HG03439 (cell line): ENCODE results near the gene WFDC1.

ENCODE experiments used
- ATAC-seq: cut with Tn5 transposase; IDR thresholded peaks from one replicate; pipeline ENCODE4 v1.9.1; 2021; ENCODE audit warnings: mild to moderate bottlenecking, moderate library complexity; ENCODE audit not compliant: unreplicated experiment

Gene WFDC1, protein sequence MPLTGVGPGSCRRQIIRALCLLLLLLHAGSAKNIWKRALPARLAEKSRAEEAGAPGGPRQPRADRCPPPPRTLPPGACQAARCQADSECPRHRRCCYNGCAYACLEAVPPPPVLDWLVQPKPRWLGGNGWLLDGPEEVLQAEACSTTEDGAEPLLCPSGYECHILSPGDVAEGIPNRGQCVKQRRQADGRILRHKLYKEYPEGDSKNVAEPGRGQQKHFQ

DNA sequence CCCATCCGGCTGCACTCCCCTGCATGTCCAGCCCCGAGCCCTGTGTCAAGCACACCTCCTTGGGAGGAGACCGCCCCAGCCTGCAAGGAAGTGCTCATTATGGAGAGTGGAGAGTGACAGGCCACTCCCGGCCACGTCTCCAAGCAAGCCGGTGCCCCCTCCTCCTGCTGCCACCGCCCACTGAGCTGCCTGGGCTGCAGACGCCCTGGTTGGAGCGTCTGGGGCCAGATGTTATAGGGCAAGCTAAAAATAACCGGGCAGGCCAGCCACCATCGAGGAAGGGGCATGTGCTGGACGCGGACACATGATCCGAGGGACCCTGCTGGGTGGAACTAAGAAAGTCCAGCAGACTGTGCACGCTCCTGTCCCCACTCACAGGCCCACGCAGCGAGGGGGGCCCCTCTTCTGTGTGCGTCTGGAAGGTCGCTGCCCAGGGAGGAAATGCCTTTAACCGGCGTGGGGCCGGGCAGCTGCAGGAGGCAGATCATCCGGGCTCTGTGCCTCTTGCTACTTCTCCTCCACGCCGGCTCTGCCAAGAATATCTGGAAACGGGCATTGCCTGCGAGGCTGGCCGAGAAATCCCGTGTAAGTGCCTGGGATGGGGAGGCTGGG, at the start of gene WFDC1:
WFDC1 (plus strand) TSS at position 348 of the 612 bp plus-strand sequence; CDS start at position 442, 94 bp downstream.
- no peak for ATAC-seq

DNA sequence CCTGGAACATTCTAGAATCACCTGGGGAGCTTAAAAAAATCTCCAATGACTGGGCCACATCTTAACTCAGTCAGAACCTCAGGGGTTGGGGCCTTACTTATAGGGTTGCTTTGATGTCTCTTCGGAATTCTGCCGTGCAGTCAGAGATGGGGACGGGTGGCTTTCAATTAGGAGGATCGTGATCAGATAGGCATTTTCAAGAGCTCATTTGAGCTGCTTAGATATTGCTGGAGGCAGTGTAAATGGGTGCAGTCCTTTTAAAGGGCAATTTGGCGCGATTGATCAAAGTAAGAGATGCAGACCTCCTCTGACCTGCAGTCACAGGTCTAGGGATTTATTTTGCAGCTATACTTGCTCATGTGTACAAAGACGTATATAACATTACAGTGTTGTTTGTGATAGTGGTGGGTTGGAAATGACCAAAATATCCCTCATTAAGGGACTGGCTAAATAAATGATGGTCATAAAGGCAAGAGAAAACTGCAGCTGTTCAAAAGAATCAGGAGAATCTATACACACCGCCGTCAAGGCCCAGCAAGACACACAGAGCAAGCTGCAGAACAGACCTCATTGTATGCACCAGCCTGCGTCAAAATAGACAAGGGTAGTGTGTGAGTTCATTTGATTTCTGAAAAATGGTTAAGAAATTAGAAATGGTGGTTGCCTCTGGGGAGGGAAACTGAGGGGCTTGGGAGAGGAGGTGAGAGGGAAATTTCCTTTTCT, 48.6 kb upstream of the WFDC1 start:
- ATAC-seq: no peak

DNA sequence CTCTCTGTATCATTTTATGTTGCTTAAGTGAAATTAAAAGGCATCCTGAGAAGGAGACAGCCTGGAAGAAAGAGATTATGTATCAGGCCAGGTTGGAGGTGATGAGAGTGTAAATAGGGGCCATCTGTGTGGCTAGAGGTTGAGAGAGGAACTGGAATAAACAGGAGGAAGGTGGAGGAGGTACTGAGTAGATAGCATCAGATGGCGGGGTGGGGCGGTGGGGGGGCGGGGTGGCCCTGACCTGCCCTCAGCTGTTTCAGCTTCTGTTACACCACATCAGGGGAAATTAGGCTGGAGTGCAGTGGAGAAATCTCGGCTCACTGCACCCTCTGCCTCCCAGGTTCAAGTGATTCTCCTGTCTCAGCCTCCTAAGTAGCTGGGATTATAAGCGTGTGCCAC, 48.0 kb upstream of the WFDC1 start:
- ATAC-seq: no peak

DNA sequence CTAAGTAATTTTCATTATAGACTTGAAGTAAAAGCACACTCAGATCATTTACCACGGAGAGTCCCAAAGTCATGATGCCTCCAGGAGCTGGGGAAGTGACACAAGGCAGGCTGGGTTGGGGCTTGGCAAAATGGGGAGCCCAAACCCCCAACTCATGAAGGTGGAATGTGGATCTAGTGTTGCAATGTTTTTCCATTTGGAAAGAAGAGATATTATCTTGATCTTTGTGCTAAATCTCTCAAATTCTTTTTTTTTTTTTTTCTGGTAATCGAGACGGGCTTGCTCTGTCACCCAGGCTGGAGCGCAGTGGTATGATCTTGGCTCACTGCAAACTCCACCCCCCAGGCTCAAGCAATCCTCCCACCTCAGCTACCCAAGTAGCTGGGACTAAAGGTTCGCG, 47.3 kb upstream of the WFDC1 start:
- no peak for ATAC-seq

DNA sequence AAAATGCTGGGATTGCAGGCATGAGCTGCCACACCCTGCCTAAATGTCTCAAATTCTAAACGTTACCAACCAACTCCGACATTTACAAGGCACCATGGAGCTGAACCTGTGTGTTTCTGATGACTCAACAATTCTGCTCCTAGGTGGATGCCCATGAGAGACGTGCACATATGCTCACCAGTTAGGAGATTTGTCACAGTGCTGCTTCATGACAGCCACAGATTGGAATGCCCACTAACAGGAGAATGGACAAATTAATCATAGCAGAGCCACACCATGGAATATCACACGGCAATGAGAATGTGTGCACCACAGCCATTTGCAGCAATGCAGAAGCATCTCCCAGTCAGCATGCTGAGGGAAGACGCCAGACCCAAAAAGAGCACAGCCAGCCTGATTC, 46.8 kb upstream of the WFDC1 start:
- ATAC-seq: no peak

DNA sequence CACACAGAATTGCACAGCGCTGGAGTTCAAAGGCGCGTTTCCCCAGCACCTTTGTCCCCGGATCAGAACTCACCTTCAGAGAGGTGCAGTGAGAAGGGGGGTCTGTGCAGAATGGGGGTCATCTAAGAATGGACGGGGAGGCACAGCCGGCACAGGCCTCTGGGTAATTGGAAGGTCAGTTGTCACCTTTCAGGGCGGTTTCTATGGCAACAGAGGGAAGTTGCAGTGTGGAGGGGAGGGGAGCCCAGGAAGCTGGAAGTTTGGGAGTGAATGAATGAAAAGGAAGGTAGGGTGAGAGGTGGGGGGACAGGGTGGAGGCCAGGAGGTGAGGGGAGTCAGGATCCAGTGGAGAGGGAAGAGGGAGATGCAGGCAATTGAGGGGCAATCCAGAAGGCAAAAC, 42.5 kb upstream of the WFDC1 start:
- no peak for ATAC-seq

DNA sequence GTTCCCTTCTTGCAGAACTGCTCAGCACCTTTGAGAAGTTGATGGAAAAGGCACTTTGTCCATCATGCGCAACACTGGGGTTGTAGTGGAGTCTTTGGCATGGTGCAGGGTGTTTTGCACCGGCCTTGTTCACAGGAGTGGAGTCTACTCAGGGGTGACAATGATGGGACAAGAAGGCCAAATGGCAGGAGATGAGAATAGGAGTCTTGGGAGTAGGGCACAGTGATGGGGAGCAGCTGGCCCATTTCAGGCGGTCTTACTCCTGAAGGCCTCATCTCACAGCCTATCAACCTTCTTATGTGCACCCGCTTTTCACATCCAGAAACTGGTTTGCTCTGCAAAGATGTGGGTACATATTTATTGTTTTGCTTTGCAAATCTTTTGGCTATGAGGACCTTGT, 41.5 kb upstream of the WFDC1 start:
- no peak for ATAC-seq

DNA sequence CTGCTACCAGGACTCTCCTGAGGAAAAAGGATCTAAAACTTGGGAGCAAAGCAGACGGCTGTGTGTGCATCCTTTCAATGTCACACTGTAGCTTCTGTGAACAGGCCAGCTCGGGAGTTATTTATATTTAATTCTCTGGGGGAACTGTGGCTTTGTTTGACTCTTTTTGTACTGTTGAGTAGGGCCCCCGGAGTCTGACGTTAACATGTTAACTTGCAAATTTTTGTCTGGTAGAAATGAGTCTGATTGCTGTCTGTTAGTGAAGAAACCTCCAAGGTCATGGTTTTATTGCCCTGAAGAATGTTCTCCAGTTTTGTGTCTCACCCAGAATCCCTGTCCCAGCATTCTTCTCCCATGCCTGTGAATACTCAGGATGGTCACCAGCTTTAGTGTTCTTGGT, 40.6 kb upstream of the WFDC1 start:
- ATAC-seq: no peak

DNA sequence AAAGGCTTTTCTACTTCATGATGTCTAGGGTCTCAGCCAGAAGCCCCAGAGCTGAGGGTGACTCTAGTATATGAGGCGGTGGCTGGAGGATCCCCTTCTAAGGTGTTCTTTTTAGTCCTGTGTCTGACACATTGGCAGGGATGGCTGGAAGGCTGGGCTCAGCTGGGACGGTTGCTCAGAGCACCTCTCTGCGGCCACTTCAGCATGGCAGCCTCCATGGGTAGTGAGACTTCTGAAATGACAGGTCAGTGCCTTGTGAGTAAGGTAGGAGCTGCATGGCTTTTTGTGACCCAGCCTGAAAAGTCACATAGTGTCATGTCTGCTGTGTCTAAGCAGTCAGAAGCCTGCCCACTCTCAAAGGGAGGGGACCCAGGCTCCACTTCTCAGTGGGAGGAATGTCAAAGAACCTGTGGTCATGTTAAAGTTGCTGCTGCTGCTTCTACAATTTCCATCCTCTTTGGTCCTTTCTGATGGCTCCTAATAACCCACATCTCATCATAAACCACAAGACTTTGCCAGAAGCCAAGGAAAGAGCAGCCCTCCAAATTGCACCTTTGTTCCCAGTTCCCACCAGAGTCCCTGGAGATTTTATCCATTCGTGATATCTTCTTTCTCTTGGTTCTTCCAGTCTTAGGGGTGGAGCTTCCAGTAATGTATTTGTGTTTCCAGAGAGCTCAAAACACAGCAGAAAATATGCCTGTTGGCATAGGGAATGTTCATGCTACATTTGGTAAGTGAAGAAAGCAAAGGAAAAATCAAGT, 39.4 kb upstream of the WFDC1 start:
- no peak for ATAC-seq

DNA sequence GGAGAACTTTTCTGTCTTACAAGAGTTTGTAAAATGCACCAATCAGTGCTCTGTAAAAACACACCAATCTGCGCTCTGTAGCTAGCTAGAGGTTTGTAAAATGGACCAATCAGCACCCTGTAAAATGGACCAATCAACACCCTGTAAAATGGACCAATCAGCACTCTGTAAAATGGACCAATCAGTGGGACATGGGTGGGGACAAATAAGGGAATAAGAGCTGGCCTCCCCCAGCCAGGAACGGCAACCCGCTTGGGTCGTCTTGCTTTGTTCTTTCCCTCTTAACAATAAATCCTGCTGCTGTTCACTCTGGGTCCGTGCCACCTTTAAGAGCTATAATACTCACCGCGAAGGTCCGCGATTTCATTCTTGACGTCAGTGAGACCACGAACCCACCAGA, 36.4 kb upstream of the WFDC1 start:
- no peak for ATAC-seq

DNA sequence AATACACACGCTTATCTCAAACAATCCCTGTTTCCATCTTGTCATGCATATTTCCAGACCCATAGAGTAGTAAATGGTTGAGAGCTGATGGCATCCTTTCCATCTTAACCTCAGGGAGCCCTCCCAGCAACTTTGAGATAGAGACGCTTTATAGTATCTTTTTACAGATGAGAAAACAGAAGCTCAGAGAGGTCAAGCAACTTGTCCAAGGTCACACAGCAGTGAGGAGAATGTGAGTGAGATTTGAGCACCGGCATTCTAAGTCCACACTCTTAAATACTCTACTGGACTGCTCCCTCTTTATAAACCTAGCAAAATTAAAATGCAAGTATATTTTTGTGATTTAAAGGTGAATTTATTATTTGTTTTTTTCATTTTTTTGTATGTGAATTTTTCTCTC, 35.0 kb upstream of the WFDC1 start:
- no peak for ATAC-seq

DNA sequence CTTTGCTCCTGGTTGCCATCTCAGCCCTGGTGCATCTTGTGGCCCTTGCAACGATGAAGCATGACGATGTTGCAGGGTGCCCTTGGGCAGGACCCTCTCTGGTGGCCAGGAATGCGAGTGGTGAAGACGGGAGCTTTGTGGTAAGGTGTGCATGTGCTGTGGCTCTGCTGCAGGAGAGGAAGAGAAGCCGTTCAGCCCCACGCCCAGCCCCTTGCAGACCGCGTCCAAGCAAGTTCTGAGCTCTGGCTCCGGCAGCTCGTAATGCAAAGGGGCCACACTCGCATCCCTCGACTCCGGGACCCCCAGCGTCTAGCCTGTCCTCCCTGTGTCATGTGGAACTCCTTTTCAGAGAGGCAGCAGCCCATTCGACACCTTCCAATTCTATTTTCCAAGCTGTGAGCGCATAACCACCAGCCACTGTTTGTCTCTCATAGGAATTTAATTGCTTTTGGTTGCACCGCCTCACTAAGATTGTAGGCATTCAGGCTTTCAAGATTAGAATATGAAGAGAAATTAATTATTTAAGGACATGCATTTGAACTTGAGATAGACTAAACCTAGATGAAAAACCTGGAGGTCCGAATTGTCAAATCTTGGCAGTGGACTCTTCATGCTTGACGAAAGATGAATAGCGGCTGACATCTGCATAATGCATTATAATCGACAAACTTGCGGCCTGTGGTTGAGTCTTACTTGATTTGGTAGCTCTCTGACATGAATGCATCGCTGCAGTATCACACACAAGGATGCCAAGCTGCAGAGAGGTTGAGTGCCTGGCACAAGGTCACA, 33.7 kb upstream of the WFDC1 start:
- ATAC-seq: no peak

DNA sequence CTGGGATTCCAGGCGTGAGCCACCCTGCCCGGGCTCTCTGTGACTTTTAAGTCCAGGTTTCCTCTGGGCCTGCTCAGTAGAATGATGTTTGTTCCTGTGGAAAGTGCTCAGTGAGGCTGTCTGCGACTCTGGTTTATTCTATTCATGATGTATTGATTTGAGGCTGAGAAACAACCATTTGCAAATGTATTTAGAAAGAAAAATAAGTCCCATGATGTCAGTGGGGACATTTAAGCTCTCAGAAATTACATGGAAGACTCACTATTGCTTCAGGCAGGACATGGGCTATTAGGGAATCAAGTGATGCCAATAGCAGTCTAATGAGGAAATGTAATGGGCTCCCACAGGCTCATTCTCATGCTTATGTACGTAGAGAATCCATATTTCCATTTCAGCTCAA, 32.6 kb upstream of the WFDC1 start:
- no peak for ATAC-seq

DNA sequence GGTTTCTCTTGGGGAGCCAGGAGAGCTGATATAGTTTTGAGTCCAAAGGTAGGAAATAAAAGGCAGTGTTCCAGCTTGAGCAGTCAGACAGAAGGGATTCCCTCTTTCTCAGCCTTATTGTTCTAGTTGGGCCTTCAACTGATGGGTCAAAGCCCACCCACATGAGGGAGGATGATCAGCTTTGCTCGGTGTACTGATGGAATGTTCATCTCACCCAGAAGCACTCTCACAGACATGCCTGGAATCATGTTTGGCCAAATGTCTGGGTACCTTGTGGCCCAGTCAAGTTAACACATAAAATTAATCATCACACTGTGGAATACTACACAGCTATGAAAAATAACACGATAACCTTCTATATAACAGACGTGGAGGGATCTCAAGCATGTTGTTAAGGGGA, 31.7 kb upstream of the WFDC1 start:
- ATAC-seq: no peak

DNA sequence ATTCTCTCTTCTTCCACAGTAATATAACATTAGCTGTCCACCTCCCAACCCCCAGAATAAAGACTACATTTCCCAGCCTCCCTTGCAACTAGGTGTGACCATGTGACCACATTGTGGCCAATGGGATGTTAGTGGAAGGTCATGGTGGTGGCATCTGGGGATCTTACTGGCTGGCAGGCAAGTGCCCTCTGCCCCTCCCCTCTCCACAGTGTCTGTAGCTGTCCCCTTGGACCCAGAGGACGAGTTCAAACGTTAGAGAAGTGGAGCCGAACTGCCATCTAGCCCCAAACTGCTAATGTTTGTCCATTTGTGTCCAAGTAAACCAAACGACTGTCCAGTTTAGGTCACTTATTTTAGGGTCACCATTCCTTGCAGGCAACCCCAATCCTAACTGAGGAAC, 28.2 kb upstream of the WFDC1 start:
- ATAC-seq: no peak

DNA sequence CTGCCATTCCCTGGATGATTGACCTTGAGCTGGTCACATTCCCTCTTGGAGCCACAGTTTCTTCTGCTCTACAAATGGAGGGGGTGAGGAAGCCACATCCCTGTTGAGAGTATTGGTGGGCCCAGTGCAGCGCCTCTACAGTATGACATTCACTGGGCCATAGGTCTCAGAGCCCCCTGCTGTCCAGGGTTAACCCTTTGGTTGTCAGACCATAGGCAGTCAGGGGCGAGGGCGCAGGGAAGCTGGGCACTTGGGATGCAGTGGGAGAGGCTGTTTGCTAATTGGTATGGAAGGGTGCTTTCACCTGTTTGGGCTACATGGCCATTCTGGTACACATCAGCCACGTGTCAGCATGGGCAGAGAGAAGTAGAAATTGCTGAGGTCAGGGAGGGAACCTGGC, 27.3 kb upstream of the WFDC1 start:
- ATAC-seq: no peak

DNA sequence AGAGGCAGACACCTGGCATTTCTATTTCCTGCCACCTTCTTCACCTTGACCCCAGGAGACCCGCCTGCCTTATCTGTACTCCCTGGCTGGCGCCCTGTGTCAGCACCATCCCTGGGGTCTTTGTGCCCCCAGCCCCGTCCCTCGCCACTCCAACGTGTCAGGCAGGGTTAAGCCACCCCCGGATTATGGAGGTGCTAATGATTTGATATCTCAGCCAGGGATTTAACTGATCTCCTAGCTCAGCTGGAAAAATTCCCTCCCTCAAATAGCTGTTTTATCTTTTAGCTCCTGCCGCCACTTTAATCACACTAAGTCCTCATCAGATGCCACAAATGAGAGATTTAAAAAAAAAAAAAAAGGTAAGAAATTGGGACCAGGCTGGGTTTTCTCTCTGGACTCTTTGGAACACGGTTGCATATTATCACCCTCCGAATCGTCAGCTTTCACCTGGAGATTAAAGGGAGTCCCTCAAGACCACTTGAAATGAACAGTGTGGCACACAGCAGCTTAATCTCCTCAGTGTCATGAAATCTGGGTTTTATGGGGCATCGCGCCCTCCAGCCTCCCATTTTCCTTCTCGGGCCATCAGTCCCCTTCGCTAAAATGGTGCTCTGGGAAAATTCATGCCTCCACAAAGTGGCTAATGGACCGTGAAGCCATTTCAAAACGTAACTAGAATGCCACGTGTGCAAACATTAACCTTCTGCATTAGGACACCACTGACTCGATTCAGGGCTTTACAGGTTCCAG, 26.2 kb upstream of the WFDC1 start:
- ATAC-seq: no peak

DNA sequence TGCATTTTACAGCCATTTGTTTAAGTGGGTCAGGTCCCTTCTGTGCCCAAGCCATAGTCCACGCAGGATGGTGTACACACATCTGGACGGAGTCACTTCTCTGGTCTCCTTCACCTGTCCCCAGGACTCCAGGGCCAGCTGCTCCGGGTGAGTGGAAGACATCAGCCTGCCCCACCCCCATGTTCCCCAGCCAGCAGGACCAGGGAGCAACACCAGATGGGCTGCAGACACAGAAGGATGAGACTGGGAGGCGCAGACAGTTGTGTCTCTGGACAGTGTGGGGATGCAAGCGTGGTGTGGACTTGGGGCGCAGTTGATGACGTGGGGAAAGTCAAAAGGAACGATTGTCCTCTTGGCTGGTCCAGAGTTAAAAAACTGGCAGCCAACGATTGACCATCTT, 24.6 kb upstream of the WFDC1 start:
- ATAC-seq: no peak

DNA sequence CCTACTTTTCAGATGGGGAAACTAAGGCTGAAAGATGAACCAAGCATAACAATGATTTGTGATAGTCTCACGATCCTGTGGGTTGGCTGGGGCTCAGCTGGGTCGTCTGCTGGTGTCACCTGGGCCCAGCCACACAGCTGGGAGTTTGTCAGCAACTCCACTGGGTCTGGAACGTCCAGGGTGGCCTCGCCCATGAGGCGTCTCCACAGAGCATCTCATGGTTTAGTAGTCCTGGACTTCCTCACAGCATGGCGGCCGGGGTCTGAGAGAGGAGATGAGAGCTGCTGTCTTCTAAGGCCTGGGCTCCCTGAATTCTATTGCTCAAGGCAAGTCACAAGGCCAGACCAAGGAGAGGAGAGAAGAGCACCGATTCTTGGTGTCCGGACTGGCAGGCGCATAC, 24.1 kb upstream of the WFDC1 start:
- no peak for ATAC-seq

DNA sequence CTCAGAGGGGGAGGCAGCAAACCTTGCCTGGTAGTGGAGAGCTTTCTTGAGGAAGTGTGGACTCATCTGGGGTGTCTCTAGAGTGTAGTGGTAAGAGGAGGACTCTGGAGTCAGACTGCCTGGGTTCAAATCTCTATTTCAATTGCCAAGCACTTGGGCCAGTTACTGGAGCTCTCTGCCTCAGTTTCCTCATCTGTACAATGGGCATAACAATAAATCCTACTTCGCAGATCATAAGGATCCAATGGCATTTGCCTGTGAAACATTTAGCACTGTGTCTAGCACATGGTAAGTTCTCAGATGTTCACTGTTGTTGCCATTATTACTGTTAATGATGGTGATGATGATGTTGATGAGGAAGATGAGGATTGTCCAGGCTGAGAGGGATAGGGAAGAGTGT, 23.6 kb upstream of the WFDC1 start:
- no peak for ATAC-seq
